Nephron progenitor cell (in vitro differentiated cells): ENCODE data around the gene GOLGA6L7.
"Not testable (repeated sequence)": the region's sequence is repeated elsewhere in the genome, so short reads cannot be mapped to it uniquely, and the experiment has no call there.

Source experiments
- DNase-seq: peaks from one replicate; pipeline ENCODE4 v3.0.0; 2021
- H3K27ac Mint-ChIP-seq: 2 replicates; pipeline ENCODE4 v1.8.0; 2021; ENCODE audit warnings: mild to moderate bottlenecking, moderate library complexity, mixed read lengths
- H3K27me3 Mint-ChIP-seq: 2 replicates; pipeline ENCODE4 v1.8.0; 2021; ENCODE audit warnings: mild to moderate bottlenecking, low read depth, mixed read lengths; ENCODE audit not compliant: poor library complexity
- H3K36me3 Mint-ChIP-seq: 2 replicates; pipeline ENCODE4 v1.8.0; 2021; ENCODE audit warnings: low read depth, mixed read lengths
- H3K4me1 Mint-ChIP-seq: 2 replicates; pipeline ENCODE4 v1.8.0; 2021; ENCODE audit warnings: mixed read lengths
- H3K4me3 Mint-ChIP-seq: 2 replicates; pipeline ENCODE4 v1.8.0; 2021; ENCODE audit warnings: mild to moderate bottlenecking, moderate library complexity, mixed read lengths
- H3K9me3 Mint-ChIP-seq: 2 replicates; pipeline ENCODE4 v1.8.0; 2021; ENCODE audit warnings: mild to moderate bottlenecking, moderate library complexity, mixed read lengths

The GOLGA6L7 gene

GRCh38 chr15:28847247-28847646 is 1.2 kb downstream of the GOLGA6L7 start:
- peaks cover 19% of the 10 kb centered on the region for H3K9me3 Mint-ChIP-seq
- peaks cover 12% of the 10 kb centered on the region for H3K4me1 Mint-ChIP-seq
- H3K4me3 Mint-ChIP-seq, H3K27me3 Mint-ChIP-seq, H3K27ac Mint-ChIP-seq, DNase-seq: not testable (repeated sequence)
- peaks cover 13% of the 10 kb centered on the region for H3K36me3 Mint-ChIP-seq

GRCh38 chr15:28844147-28844546 is 4.3 kb downstream of the GOLGA6L7 start:
- Mint-ChIP-seq H3K36me3 (peaks cover 13% of the 10 kb centered on the region), H3K4me1 (peaks cover 21% of the 10 kb centered on the region), H3K9me3 (peaks cover 14% of the 10 kb centered on the region)
- not testable (repeated sequence) for DNase-seq, H3K4me3 Mint-ChIP-seq, H3K27ac Mint-ChIP-seq, H3K27me3 Mint-ChIP-seq

- H3K4me1 Mint-ChIP-seq: peaks cover 21% of the 10 kb centered on the region
- not testable (repeated sequence) for H3K36me3 Mint-ChIP-seq, DNase-seq, H3K9me3 Mint-ChIP-seq, H3K27me3 Mint-ChIP-seq, H3K4me3 Mint-ChIP-seq, H3K27ac Mint-ChIP-seq
Observed at GRCh38 chr15:28843520-28843919, 4.9 kb downstream of the GOLGA6L7 start.

- Mint-ChIP-seq H3K4me1 (peaks cover 21% of the 10 kb centered on the region), H3K36me3 (peaks cover 12% of the 10 kb centered on the region)
- DNase-seq: not testable (repeated sequence)
Observed at GRCh38 chr15:28842210-28842609, 6.2 kb downstream of the GOLGA6L7 start.

DNA sequence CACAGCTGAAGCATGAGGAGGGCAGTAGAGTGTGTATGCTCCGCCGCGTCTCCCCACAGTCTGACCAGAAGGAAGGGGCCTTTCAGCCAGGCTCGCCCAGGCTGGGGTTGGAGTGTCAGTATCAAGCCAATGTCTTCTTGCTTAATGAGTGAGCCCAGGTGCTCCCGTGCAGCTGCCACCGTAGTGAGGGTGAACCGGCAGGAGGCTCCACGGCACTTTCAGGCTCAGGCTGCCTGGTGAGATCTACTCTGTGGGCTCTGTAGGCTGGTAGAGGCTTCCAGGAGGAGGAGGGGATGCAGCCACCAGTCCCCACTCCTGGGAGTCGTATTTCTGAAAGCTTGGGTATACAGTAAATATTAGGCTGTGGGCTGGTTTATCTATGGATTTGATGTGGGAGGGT is 8.2 kb downstream of the GOLGA6L7 start:
- H3K4me3 Mint-ChIP-seq, DNase-seq, H3K9me3 Mint-ChIP-seq, H3K27ac Mint-ChIP-seq, H3K27me3 Mint-ChIP-seq: not testable (repeated sequence)
- H3K4me1 Mint-ChIP-seq: peaks cover 21% of the 10 kb centered on the region
- H3K36me3 Mint-ChIP-seq: peaks cover 12% of the 10 kb centered on the region

More at GRCh38 chr15:28842210-28842609, 6.2 kb downstream of the GOLGA6L7 start:
- H3K27ac Mint-ChIP-seq, H3K4me3 Mint-ChIP-seq, H3K27me3 Mint-ChIP-seq, H3K9me3 Mint-ChIP-seq: not testable (repeated sequence)

- H3K27ac Mint-ChIP-seq, H3K27me3 Mint-ChIP-seq, H3K4me3 Mint-ChIP-seq, H3K9me3 Mint-ChIP-seq, DNase-seq: not testable (repeated sequence)
- peaks cover 12% of the 10 kb centered on the region for H3K36me3 Mint-ChIP-seq
- H3K4me1 Mint-ChIP-seq: peaks cover 12% of the 10 kb centered on the region
Observed at GRCh38 chr15:28834957-28835585, 13.4 kb downstream of the GOLGA6L7 start.

DNA sequence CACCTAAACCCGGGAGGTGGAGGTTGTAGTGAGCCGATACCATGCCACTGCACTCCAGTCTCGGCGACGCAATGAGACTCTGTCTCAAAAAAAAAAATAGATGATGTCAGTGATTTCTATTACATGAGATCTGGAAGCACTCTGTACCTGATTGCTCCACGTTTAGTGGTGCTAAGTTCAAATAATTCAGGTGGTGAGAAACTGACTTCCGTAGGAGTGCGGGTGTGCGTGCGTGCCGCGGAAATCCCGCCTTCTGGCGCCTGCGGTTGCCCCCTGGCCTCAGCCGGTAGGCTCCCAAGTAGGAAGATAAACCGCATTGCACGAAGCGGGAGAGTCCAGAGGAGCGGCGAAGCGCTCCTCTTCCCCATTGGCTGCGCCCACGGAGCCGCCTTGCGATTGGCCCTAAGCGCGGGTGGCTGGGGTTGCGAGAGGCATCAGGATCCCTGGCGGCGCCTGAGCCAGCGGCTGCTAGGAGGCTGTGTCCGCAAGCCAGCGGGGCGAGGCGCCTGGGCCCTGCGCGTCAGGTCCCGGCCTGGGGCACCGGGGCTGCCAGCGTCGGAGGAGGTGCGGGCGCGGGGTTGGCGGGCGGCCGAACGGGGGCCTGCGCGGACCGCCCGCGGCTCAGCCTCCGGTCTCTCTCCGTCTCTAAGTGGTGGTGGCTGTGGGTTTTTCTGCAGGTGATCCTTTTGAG is 16.4 kb downstream of the GOLGA6L7 start:
- peak; percentile 84 for DNase-seq
- not testable (repeated sequence) for H3K36me3 Mint-ChIP-seq, H3K27ac Mint-ChIP-seq, H3K9me3 Mint-ChIP-seq, H3K27me3 Mint-ChIP-seq
- Mint-ChIP-seq H3K4me3 (peak overlapping the region; percentile 71), H3K4me1 (peaks cover 12% of the 10 kb centered on the region)

- H3K27me3 Mint-ChIP-seq, DNase-seq, H3K4me1 Mint-ChIP-seq, H3K36me3 Mint-ChIP-seq, H3K9me3 Mint-ChIP-seq, H3K4me3 Mint-ChIP-seq, H3K27ac Mint-ChIP-seq: not testable (repeated sequence)
Observed at GRCh38 chr15:28821420-28821819, 27.0 kb downstream of the GOLGA6L7 start.

DNA sequence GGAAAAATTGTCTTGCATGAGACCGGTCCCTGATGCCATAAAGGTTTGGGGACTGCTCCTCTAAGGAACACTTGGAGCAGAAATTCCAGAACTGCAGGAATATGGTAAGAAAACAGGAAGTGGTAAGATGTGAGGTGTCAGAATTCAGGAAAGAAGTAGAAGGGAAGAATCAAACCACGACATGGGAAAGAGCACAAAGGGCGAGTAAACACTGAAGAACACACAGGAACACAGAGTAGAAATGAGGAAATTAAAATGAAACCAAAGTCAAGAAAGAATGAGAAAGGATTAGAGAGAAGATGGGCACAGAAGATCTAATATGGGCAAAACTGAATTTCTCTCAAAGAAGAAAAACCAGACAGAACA is 28.5 kb downstream of the GOLGA6L7 start:
- not testable (repeated sequence) for H3K9me3 Mint-ChIP-seq

DNA sequence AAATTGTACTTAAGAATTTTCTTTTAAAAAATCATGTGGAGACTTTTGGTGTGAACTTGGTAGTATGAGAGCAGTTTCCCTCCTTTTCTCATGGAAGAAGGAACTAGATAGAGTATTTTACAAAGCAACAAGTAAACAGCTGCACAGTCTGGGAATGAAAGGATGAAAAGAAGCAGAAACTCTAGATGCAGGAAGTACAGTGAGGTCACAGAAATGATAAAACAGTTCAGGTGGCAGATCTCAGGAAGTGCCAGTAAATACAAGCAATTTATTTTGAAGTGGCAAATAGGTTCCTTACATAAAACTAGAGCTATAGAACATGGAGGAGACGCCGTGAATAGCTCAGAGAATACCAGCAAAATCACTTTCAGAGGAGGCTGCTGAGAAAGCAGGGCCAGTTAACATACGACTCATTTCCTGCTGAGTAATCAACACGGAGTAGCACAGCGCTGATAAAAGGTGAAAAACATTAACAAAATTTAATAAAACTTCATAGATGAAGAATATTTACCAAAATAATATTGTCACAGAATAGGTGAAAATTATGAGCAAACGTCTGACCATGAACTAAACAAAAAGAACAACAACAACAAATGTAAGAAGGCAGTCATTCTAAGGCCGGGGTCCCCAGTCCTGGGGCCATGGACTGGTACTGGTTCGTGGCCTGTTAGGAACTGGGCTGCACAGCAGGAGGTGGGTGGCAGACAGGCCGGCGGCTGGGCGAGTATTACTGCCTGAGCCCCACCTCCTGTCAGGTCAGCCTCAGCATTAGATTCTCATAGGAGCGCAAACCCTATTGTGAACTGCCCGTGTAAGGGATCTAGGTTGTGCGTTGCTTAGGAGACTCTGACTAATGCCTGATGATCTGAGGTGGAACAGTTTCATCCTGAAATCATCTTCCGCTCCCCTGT is 29.2 kb downstream of the GOLGA6L7 start:
- H3K9me3 Mint-ChIP-seq, DNase-seq, H3K27me3 Mint-ChIP-seq, H3K36me3 Mint-ChIP-seq, H3K4me3 Mint-ChIP-seq, H3K27ac Mint-ChIP-seq: not testable (repeated sequence)
- H3K4me1 Mint-ChIP-seq: peaks cover 12% of the 10 kb centered on the region

More for the DNA sequence above, 28.5 kb downstream of the GOLGA6L7 start:
- not testable (repeated sequence) for H3K27me3 Mint-ChIP-seq, DNase-seq, H3K36me3 Mint-ChIP-seq, H3K4me1 Mint-ChIP-seq, H3K4me3 Mint-ChIP-seq, H3K27ac Mint-ChIP-seq

GRCh38 chr15:28818168-28818567 is 30.3 kb downstream of the GOLGA6L7 start:
- H3K4me1 Mint-ChIP-seq: peaks cover 21% of the 10 kb centered on the region
- H3K36me3 Mint-ChIP-seq, H3K9me3 Mint-ChIP-seq, H3K4me3 Mint-ChIP-seq, DNase-seq, H3K27me3 Mint-ChIP-seq, H3K27ac Mint-ChIP-seq: not testable (repeated sequence)

DNA sequence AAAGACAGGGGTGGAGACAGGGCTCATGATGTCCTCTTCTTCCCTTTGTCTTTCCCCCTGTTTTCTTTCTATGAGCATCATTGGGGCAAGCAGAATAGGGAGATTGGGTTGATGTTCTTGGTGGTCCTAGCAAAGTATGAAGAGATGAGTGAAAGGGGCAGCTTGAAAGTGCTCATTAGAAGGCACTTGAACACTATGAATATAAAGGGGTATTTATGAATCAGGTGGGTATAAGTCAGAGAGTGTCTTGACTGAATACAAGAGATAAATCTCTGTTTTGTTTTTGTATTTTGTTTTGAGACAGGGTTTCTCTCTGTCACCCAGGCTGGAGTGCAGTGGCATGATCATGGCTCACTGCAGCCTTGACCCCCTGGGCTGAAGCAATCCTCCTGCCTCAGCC is 34.4 kb downstream of the GOLGA6L7 start:
- H3K27ac Mint-ChIP-seq, H3K36me3 Mint-ChIP-seq, H3K9me3 Mint-ChIP-seq, H3K27me3 Mint-ChIP-seq, DNase-seq, H3K4me3 Mint-ChIP-seq: not testable (repeated sequence)
- H3K4me1 Mint-ChIP-seq: peaks cover 38% of the 10 kb centered on the region

DNA sequence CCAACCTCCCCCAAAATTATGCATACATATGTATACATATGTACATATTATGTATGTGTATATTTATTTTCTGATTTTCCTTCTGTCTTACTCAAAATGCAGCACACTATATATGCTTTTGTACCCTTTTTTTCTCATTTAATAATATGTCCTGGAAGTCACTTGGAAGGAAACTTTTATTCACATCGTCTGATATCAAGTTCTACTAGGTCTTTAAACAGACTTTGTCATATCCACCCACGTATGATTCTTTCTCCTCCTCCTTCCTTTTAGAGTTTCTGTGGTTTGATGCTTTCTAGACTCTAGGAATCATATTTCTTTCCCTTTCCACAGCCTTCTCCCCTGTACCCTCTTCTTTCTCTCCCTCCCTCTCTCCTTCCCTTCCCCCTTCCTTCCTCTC is 35.1 kb downstream of the GOLGA6L7 start:
- not testable (repeated sequence) for H3K27ac Mint-ChIP-seq, H3K36me3 Mint-ChIP-seq

GRCh38 chr15:28811852-28812550 is 36.4 kb downstream of the GOLGA6L7 start:
- not testable (repeated sequence) for H3K4me3 Mint-ChIP-seq, H3K27me3 Mint-ChIP-seq, DNase-seq, H3K27ac Mint-ChIP-seq, H3K9me3 Mint-ChIP-seq, H3K36me3 Mint-ChIP-seq
- peaks cover 35% of the 10 kb centered on the region for H3K4me1 Mint-ChIP-seq

More for the DNA sequence above, 35.1 kb downstream of the GOLGA6L7 start:
- not testable (repeated sequence) for H3K27me3 Mint-ChIP-seq, DNase-seq, H3K9me3 Mint-ChIP-seq, H3K4me3 Mint-ChIP-seq
- peaks cover 35% of the 10 kb centered on the region for H3K4me1 Mint-ChIP-seq
